ENCODE measurements around the gene RNF103.
"Not testable (repeated sequence)": the region's sequence is repeated elsewhere in the genome, so short reads cannot be mapped to it uniquely, and the experiment has no call there.

RNF103 gene

DNA sequence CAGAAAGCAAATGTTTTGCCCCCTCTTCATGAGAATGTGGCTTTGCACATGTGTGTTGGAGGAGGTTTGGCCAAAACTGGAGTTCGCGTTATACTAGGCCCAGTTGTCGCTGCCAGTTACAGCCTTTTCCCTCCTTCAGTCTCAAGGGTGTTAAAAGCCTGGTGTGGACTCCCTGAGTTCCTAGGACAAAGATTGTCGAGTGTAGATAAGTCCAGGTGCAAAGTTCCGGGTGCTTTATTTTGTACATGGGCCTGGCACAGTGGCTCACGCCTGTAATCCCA, 542 bp upstream of the RNF103 start:
- peak in 3 of 14 donors; percentile 18 to 28 (median 27) for DNase-seq

DNA sequence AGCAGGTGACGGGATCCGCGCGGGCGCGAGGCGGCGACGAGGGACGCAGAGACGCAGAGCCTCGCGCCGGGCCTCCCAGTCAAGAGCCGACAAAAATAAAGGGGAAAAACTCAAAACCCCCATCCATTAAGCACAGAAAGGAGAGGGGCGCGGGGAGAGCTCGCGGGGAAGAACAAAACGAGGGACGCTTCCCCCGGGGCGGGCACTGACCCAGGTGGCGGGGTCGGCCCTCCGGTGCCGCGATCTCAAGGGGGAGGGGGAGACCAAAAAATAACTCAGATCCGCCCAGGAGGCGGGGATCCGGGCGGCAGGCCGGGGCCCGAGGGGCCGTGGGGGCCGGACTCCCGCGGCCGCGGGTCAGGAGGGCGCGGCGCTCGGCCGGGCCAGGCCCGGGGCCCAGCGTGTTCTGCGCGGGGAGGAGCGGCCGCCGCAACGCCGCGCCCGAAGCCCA, 597 bp downstream of the RNF103 start:
- peak in 12 of 14 donors; percentile 8 to 76 (median 54) for DNase-seq

DNA sequence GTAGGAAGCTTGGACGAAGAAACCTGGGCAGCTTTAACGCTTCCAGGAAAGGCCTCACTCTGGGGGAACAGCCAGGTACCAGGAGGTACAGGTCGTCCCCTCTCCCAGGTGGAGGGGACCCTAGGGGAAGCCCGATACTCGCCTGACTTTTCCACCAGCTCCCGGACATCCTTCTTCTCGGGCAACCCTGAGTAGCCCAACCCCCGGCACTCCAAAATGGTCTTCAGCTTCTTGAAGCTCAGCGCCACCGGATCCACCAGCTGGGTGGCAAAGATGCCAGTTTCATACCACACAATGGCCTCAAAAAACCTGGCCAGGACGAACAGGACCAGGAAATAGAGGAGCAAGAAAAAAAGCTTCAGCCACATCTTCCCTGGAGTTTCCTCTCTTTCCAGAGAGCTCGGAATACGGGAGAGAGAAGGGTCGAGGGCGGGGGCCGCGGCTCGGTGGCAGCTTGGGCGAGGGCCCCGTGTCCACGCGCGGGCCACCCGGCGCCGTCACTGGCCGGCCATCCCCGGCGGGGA, 1.1 kb downstream of the RNF103 start:
- peak in 8 of 14 donors; percentile 29 to 72 (median 49) for DNase-seq

DNA sequence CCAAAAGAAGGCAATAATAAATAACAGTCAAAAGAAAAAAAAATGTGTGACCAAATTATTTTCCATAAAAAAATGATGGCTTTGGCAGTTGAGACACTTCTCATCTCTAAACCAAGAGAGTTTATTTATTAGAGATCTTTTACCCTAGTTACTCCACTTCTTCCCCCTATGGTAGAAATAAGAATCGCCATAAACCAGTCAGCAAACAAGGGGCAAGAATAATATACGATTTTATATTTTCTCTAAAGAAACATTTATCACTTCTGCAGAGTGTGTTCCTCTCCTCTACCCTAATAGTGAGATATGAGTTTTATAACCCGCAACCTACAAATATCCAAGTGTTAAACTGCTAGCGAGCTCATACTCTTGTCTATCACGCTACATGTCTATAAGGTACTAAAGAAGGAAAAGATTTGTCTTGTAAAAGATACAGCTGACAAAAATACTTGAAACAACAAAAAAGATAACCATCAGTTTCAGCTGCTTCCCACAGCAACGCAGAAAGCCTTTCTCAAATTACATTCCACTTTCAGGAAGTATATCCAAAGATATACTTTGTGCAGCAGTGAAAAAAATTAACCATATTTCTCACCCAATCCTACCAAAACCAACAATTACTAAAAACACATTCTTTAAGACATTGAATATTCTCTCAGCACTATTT, 2.3 kb downstream of the RNF103 start:
- DNase-seq, result peak in 1 of 14 donors; percentile 33

DNA sequence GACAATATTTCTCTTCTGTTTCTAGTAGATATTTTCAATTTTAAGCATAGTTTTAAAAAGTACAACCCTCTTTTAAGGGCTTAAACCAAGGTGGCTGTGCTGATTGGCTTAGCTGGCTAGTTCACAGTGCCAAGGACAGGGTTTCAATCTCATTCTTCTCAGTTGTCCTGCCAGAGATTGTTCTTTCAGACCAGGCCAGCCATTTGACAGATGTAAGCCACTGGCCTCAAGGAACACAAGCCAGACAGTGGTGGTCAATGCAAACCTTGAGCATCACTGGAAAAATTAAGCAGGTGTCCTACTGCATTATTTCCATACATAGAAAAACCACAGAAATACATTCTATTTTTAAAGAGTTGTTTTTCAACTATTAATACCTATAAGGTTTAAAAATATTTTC, 5.9 kb downstream of the RNF103 start:
- DNase-seq, result no peak

DNA sequence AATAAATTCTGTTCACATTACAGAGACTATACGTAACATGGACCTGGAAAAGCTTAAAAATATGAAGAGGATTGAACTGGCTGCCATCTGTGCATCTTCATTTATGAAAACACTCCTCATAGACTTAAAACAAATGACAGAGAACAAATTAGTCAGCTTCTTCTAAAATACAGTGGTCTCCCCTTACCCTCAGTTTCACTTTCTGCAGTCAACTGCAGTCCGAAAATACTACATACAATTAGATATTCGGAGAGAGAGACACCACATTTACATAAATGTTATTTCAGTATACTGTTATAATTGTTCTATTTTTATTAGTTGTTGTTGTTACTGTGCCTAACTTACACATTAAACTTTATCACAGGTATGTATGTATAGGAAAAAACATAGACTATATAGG, 6.5 kb downstream of the RNF103 start:
- no peak for DNase-seq

DNA sequence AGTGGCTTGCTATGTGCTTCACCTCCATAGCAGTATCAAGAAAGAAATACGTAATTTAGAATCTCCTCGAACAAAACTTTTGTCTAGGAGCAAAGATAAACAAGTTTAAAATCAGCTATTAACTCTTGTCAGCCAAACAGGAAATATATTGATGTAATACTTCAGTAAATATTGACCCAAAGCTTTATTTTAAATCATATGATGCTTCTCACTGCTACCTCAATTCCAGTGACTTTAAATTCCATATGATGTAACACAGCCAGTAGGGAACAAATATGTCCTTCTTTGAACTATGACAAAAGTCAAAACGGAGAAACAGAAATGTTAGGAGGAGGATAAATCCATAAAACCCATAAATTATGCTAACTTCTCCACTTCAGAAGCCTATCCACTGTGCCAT, 7.2 kb downstream of the RNF103 start:
- no peak for DNase-seq

DNA sequence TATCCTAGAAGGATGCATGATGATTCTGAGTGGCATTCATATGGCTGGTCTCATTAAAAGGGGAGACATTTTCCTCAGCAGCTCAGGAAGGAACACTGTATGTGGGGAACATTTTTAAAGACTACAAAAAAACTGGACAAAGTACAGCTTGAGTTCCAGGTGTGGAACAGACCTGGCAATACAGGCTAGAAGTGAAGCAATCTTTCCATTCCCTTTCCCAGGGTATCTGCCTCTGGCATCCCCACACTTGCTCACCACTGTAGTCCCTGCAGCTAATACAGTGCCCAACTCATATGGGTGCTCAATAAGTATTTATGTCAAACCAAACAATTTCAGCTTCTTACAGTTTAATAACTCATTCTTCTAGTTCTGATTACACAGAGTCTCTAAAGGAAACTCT, 8.1 kb downstream of the RNF103 start:
- no peak for DNase-seq

DNA sequence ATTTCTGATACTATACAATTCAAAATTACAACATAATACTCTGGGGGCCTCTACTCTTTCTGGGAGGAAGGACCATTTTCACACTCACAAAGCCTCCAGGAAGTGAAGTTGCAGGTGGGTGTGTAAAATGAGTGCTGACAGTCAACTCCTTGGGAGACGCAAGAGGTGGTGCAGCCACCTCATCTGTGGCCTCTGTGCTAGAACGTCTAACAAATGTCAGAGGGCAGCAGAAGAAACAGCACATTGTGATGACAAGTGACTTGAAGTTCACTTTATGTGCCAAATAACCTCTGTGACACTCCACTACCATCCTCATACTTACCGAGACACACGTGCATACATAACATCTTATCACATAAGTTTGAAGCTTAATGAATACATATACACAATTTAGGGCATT, 10.2 kb downstream of the RNF103 start:
- no peak for DNase-seq

DNA sequence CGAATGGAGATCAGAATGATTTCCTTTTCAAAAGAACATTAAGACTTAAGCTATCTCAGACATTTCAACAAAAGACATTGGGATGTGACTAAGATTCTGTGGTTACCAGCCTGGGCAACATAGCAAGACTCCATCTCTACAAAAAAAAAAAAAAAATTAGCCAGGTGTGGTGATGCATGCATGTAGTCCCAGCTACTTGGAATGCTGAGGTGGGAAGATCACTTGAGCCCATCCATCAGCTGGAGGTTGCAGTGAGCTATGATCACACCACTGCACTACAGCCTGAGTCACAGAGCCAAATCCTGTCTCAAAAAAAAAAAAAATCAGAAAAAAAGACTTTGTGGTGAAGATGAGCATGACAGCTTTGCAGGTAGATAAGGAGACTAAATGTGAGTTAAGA, 12.8 kb downstream of the RNF103 start:
- no peak for DNase-seq

DNA sequence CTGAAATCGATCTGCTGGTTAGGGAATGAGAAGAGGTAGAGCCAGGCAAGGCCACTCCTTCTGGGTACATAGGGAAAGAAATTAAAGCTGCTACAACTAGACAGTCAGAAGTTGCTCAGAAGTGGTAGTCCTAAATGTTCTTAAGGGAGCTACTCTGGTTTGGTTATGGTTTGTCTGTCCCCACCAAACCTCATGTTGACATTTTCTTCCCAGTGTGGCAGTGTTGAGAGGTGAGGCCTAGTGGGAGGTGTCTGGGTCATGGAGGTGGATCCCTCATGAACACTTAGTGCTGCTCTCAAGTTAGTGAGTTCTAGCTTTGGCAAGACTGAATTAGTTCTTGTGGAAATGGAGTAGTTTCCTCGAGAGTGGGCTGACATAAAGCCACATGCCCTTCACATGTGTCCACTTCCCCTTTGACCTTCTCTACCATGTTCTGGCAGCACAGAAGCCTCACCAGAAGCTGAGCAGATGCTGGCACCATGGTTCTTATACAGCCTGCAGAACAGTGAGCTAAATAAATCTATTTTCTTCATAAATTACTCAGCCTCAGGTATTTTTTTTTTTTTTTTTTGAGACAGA, 14.7 kb downstream of the RNF103 start:
- no peak for DNase-seq

DNA sequence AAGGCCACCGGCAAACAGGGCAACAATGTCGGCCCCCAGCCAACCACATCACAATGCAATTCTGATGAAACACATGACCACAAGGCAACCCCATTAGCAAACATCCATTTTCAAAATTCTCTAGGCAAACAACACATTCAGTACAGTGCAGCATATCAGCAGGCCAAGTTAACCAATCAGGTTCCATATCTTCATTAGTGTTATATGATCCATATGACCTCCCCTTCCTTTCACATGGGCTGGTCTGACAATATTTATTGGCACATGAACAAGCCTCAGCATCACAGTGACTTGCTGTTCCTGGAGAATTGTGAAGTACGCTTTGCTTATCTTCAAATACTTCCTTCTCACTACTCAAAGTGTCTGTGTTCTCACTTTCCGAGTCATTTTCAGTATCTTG, 19.8 kb downstream of the RNF103 start:
- no peak for DNase-seq

DNA sequence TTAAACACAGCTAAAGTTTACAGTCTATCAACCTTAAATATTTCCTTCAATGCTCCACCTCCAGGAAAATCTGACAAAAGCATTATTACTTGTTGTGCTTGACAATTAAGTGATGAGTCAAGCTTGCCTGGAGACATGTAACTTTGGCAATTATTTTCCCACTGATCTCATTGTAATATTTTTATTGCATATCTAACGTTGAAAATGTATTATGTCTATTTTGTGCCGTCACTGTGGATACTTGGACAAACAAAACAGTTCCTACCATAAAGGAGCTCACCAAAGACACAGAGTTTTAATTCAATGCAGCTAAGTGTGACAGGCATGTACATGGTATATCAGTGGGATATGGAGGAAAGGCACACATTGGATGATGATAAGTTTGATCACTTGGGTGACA, 24.7 kb downstream of the RNF103 start:
- DNase-seq, result no peak

DNA sequence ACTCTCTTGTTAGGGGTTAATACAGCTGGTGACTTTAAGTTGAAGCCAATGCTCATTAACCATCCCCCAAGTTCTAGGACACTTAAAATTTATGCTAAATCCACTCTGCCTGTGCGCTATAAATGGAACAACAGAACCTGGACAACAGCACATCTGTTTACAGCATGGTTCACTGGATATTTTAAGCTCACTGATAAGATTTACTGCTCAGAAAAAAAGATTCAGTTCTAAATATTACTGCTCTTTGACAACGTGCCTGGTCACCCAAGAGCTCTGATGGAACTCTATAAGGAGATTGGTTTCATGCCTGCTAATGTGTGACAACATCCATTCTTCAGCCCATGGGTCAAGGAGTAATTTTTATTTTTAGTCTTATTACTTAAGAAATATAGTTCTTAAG, 27.5 kb downstream of the RNF103 start:
- no peak for DNase-seq

DNA sequence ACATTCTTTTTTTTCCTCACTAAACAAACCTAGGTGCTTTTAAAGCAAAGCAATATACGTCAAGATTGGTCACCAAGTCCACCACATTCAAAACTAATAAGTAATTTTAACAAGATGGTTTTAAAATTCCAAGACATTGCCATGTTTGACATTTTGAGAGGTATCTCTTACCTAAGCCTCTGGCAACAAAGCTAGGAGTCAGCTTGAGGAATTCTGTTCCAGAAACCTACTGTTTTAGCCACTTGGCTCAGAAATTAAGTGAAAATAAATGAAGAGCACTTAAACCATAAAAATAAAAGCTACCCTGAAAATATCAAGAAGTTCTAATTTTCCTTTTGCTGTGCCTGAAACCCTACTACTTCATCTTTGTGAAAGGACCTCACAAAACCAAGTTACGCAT, 30.4 kb downstream of the RNF103 start:
- DNase-seq, result peak in 1 of 14 donors; percentile 84

DNA sequence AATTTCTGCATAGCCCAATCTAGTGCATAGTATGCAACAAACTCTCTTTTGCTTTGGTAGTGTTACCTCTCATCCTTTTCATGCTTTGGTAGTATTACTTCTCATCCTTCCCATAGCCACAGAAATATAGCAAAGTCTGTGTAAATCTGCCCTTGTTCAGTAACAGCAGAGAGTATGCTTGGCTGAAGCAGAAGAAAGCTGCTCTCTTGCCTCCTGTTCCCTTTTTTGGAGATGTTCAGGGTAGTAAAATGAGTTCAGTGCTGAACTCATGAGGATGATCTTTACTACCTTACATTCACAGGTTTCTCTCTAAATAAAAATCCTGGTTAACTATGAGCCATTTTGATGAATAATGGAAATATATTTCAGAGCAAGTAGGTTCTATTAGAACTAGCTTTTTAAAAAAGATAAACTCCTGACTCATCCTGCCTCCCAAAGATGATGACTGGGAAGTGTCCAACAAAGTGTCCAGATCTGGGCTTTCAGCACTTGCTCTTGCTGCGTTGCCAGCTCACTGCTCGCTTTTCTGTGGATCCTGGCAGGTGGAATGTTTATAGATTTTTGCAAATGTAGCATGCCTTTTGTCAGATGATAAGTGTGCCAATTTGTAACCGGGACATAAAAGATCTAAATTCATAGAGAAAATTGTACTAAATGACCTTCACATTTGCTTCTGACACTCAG, 31.0 kb downstream of the RNF103 start:
- peak in 1 of 14 donors; percentile 94 for DNase-seq

DNA sequence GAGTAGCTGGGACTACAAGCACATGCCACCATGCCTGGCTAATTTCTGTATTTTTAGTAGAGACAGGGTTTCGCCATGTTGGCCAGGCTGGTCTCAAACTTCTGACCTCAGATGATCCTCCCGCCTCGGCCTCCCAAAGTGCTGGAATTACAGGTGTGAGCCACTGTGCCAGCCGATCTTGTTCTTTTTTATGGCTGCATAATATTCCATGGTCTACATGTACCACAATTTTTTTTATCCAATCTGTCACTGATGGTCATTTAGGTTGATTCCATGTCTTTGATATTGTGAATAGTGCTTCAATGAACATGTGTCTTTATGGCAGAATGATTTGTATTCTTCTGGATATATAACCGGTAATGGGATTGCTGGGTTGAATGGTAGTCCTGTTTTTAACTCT, 34.0 kb downstream of the RNF103 start:
- not testable (repeated sequence) for DNase-seq

DNA sequence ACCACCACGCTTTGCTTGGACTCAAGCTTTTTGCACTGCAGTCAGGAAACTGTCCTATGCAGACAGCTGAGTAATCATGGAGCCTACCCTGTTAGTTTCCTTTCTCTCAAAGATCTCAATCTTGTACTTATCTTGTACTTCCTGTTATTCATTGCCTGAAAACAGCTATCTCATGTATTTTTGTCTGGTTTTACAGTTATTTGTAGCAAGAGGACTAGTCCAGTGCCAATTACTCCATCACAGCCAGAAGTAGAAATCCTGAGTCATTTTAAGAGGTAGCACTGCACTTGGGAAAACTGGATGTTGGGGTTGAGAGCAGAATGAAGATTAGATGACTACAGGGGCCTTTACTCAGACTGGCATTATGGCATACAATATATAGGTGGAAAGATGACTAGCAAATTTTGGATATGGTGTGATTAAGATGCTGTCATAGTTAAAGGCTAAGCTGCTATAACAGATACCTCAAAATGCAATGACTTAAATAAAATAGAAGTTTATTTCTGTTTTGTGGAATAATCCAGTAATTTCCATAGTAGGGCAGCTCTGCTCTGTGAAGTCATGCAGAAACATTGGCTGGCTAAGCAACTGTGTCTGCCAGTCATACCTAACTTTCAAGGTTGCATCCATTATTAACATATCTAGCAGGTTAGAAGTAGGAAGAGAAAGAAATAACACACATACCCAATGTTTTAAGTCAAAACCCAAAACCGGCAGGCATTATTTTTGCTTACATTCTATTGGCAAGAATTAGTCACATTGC, 39.3 kb downstream of the RNF103 start:
- DNase-seq, result no peak

DNA sequence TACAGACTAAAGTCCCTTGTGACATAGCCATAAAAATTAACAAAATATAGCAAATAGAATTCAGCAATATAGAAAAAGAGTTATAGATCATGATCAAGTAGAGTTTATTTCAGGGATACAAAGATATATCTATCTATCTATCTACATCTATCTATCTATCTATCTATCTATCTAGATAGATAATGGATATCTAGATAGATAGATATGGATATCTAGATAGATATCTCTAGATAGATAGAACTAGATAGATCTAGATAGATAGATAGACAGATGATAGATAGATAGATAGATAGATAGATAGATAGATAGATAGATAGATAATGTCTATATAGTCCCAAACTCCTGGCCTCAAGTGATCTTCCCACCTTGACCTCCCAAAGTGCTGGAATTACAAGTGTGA, 43.1 kb downstream of the RNF103 start:
- DNase-seq, result no peak

DNA sequence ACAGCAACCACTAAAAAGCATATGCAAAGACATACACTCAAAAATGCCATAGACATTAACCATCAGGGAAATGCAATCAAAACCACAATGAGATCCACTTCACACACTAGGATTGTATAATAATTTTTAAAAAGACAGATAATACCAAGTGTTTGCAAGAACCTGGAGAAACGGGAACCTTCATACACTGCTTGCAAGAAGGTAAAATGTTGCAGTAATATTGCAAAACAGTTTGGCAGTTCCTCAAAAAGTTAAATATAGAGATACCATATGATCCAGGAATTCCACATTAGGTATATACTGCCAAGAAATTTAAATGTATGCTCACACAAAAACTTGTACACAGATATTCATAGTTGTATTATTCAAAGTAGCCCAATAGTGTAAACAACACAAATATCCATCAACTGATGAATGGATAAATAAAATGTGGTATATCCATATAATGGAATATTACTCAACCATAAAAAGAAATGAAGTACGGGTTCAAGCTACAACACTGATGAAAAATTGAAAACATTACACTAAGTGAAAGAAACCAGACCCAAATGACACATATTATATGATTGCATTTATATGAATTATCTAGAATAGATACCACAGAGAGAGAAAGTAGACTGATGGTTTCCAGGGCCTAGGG, 45.7 kb downstream of the RNF103 start:
- DNase-seq, result no peak

DNA sequence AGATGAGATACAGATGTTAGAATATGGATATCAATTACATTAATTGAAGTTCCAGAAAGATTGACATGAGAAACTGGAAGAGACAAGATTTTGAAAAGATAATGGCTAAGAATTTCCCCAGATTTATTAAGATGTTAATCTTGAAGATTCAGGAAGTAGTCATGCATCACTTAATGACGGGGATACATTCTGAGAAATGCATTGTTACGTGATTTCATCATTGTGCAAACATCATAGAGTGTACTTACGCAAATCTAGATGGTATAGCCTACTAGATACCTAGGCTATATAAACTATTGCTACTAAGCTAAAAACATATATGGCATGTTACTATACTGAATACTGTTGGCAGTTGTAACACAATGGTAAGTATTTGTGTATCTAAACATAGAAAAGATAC, 53.6 kb downstream of the RNF103 start:
- DNase-seq, result no peak

DNA sequence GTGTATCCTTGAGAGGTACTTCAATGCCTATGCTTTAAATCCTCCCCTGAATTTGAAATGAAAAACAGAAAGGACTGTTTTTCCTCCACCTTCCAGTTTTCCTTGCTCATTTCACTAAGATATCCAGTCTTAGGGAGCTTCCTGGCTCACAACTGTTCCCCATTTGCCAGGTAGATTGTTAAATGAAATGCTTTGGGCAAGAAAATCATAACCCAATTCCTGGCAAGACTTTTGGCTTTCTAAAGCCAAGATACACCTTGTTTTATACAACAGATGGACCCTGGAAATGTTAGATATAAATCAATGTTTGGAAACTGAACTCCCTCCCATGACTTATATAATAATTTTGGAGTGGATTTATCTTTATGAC, 56.9 kb downstream of the RNF103 start:
- DNase-seq, result peak in 1 of 14 donors; percentile 96

Measured in C1 segment of cervical spinal cord (tissue), 14 donors.